Activated T-helper 9 cell treated with anti-CD3 and anti-CD28 coated beads, Interleukin-2, amount 50 U/mL, for 16 hours (primary cell): ENCODE data around the gene GARIN1A.
"Not testable (repeated sequence)": the region's sequence is repeated elsewhere in the genome, so short reads cannot be mapped to it uniquely, and the experiment has no call there.

Experiments
- DNase-seq: peaks from one replicate; pipeline ENCODE4 v3.0.0-alpha.2; 2020; ENCODE audit warnings: low read depth

Gene GARIN1A

DNA sequence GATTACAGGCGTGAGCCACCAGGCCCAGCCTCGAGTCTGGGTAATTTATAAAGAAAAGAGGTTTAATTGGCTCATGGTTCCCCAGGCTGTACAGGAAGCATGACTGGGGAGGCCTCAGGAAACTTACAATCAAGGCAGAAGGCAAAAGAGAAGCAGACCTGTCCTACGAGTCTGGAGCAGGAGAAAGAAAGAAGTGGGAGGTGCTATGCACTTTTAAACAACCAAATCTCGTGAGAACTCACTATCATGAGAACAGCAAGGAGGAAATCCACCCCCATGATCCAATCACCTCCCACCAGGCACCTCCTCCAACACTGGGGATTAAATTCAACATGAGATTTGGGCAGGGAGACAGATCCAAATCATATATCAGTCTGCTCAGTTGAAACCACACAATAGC is 11.6 kb downstream of the GARIN1A start:
- DNase-seq, result not testable (repeated sequence)

- no peak for DNase-seq
Observed at GRCh38 chr7:128687131-128687530, 15.0 kb downstream of the GARIN1A start.

DNA sequence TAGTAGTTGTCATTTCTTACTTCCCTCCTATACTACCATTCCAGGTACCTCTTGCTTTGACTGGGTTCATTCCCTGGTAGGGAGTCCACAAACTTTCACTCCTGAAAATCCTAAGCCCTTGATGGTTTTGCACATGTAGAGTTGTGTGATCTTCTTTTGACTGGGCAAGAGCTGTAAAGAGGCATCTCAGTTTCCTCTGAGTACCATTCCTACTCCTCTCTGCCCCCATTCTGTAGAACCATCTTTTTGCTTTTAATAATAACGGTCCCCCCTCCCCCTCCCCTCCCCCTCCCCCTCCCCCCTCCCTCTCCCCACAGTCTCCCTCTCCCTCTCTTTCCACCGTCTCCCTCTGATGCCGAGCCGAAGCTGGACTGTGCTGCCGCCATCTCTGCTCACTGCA is 16.4 kb downstream of the GARIN1A start:
- DNase-seq, result no peak

DNA sequence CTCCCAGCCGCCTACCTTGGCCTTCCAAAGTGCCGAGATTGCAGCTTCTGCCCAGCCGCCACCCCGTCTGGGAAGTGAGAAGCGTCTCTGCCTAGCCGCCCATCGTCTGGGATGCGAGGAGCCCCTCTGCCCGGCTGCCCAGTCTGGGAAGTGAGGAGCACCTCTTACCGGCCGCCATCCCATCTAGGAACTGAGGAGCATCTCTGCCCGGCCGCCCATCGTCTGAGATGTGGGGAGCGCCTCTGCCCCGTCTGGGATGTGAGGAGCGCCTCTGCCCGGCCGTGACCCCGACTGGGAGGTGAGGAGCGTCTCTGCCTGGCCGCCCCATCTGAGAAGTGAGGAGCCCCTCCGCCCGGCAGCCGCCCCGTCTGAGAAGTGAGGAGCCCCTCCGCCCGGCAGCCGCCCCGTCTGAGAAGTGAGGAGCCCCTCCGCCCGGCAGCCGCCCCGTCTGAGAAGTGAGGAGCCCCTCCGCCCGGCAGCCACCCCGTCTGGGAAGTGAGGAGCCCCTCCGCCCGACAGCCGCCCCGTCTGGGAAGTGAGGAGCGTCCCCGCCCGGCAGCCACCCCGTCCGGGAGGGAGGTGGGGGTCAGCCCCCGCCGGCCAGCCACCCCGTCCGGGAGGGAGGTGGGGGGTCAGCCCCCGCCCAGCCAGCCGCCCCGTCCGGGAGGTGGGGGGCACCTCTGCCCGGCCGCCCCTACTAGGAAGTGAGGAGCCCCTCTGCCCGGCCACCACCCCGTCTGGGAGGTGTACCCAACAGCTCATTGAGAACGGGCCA is 17.3 kb downstream of the GARIN1A start:
- not testable (repeated sequence) for DNase-seq

DNA sequence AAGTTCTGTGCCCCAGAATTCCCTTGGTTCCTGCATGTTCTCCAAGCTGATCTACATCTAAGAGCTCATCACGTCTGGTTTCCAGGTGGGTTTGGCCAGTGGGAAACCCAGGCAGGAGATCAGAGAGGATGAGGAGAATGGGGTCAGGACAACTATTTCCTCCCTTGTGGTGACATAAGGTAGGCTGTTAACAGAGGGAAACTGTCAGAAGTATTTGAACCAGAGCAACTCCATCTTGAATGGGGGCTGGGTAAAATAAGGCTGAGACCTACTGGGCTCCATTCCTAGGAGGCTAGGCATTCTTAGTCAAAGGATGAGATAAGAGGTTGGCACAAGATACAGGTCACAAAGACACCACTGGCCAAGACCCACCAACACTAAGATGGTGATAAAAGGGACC is 19.1 kb downstream of the GARIN1A start:
- no peak for DNase-seq

GRCh38 chr7:128692623-128693270 is 20.7 kb downstream of the GARIN1A start:
- no peak for DNase-seq

GRCh38 chr7:128693373-128694015 is 21.4 kb downstream of the GARIN1A start:
- no peak for DNase-seq

DNA sequence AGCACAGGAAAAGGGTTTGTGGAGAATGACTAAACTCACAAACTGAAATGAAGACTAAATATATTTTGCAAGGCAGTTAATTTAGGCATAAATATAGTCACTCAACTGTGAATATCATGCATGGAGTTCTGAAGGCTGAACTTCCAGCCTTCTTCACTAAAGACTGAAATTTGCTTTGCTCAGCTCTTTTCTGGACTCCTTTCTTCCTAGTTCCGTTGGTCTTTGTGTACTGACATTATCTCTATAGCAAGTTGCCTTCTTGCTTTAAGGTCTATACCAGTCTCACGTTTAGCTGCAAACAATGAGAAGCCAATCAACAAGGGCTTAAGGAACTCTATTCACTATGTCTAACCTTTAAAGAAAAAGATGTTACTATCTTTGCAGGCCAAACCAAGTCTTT is 22.6 kb downstream of the GARIN1A start:
- DNase-seq, result no peak

- peak; percentile 6 for DNase-seq
Observed at GRCh38 chr7:128697302-128697905, 25.3 kb downstream of the GARIN1A start.

- DNase-seq, result no peak
Observed at GRCh38 chr7:128699196-128699712, 27.2 kb downstream of the GARIN1A start.

- DNase-seq, result no peak
Observed at GRCh38 chr7:128699895-128700294, 27.8 kb downstream of the GARIN1A start.

DNA sequence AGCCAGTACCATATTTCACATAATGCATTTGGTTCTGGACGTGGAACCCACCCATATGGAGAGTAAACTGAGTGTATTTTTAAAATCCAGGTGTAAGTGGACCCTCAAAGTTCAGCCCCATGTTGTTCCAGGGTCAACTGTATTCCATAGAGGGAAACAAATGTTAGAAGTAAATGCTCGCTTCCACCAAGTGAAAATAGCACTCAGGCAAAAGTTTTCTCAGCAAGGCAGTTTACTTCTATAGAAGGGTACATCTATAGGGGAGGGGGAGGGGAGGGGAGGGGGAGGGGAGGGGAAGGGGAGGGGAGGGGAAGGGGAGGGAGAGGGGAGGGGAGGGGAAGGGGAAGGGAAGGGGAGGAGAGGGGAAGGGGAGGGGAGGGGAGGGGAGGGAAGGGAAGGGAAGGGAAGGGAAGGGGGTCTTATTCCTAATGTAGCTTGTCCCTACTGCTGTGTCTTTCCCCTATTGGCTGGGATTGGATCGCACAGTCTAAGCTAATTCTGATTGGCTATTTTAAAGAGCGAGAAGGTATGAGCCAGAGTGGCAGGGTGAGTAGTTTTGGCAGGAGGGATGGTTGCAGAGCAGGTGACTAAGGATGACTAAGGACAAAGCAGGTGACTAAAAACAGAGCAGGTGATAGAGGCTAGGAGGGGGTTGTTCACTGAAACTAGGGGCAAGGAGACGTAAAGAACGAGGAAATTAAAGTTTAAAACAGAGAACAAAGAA is 29.1 kb downstream of the GARIN1A start:
- no peak for DNase-seq

GRCh38 chr7:128703609-128704241 is 31.6 kb downstream of the GARIN1A start:
- no peak for DNase-seq

GRCh38 chr7:128705891-128706333 is 33.8 kb downstream of the GARIN1A start:
- no peak for DNase-seq

DNA sequence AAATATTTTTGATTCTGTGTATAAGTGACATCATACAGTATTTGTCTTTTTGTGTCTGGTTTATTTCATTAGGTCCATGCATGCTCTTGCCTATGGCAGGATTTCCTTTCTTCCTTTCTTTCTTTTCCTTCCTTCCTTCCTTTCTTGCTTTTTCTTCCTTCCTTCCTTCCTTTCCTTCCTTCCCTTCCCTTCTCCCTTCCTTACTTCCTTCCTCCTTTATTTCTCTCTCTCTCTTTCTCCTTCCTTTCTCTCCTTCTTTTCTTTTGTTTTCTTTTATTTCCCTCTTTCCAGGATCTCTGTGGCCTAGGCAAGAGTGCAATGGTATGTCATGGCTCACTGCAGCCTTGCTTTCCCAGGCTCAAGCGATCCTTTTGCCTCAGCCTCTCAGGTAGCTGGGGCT is 35.7 kb downstream of the GARIN1A start:
- DNase-seq, result no peak

GRCh38 chr7:128708235-128708634 is 36.1 kb downstream of the GARIN1A start:
- no peak for DNase-seq

GRCh38 chr7:128708824-128709223 is 36.7 kb downstream of the GARIN1A start:
- DNase-seq, result no peak

DNA sequence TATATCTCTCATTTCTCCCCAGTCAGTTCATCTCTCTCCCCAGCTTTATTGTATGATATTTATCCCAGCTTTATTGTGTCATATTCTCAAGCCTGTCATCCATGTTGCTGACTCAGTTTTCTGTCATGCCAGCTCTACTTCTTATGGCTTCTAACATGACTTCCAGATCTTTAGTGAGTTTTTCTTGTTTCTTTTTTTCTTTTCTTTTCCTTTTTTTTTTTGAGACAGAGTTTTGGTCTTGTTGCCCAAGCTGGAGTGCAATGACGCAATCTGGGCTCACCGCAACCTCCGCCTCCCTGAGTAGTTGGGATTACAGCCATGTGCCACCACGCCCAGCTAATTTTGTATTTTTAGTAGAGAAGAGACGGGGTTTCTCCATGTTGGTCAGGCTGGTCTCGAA is 38.4 kb downstream of the GARIN1A start:
- DNase-seq, result no peak

- DNase-seq, result no peak
Observed at GRCh38 chr7:128713794-128714193, 41.7 kb downstream of the GARIN1A start.

- no peak for DNase-seq
Observed at GRCh38 chr7:128714701-128715495, 42.8 kb downstream of the GARIN1A start.
